Measurements from ENCODE around the gene ETFB.
A peak's percentile ranks its signal among the peaks of the same experiment; 100 is the strongest.
"Not testable (repeated sequence)": the region's sequence is repeated elsewhere in the genome, so short reads cannot be mapped to it uniquely, and the experiment has no call there.

The ETFB gene
- 3.0 to 8.7 (median 6.6) reads per million in 4 donors for total RNA-seq

DNA sequence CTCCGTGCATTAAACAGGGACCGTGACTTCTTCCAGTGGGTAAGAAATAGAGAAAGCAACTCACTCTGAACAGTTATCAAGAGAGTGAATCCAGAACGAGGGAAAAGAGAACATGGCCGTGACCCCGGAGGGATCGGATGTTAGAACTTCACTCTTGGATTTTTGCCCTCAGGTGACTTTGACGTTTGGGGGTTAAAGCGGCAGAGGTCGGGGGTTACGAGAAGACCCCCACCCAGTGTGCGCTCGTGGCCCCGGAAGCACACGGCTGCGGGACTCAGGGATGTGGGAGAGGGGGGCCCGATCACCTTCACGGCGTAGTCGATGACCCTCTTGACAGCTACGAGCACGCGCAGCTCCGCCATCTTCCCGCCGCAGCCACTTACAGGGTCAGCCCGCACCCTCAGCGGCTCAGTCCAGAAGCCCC lies at the start of gene ETFB:
Gene ETFB, minus strand, starts transcription at position 424 of the 424 bp plus-strand sequence. Its CDS starts 62 bp downstream, at position 362.
- DNase-seq = no peak

DNA sequence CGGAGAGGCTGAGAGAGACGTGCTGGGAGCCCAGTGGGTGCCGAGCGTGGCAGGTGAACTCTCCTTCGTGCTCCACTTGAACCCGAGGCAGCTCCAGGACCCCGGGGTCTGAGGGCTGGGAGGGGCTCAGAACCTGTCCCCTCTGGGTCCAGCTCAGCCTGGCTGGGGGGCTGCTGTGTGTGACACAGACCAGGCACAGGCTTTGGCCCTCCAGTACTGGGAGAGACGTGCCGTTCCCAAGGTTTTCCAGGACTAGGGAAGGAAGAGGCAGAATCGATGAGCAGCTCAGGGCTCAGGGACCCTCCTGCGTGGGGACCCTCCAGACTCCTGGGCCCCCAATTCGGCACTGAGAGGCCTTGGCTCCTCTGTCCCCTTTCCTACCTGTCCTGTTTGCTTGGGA lies 49.0 kb upstream of the ETFB start:
- no peak for DNase-seq

DNA sequence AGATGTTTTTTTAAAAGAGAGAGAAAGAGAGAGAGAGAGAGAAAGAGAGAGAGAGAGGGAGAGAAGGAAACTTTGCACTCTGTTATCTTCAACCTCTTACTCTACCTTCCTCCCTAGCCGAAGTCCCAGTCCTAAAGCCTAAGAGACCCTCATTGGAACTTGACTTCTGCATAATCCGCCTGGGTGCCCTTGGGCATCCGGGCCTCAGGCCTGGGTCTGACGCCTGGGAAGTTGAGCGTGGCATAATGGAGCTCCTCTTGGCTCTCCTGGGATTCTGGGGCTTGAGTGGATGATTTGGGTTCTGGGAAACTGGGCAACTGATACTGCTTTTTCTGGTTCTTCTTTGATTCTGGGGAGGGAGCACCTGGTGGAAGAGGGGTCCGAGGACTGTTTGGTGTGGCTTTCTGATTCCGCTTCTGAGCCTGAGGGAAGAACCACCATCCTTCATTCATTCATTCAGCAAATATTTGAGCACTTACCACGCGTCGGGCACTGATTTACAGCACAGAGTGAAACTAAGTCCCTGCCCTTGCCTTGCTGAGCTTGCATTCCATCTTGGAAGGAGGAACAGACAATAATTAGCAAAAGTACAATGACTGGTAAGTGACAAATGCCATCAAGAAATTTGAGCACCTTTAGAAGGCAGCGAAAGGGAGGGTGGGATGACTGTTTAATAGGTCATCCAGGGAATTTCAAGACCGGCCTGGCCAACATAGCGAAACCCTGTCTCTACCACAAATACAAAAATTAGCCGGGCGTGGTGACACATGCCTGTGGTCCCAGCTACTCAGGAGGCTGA lies 45.0 kb upstream of the ETFB start:
- DNase-seq = no peak

DNA sequence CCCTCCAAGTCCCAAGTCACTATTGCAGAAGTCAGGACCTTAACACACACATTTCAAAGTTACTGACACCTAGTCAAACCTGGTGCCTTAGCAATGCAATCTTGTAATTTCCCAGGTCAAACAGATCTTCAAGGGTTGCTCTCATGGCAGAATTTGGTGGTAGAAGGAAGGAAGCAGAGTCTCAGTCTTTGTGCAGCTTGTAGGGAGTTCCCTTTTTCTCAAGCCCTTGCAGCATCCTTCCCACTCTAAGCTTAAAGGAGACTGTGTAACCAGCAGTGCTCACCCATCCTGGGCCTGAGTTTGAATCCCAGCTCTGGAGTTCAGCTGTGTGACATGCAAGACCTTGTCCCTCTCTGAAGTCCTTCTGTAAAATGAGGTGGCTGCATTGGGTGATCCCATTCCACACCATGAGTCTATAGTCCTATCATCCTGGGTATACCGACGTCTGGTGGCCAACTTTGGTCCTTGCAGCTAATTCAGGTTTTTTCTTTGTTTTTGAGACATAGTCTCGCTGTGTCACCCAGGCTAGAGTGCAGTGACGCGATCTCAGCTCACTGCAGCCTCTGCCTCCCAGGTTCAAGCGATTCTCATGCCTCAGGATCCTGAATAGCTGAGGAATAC lies 41.4 kb upstream of the ETFB start:
- peak in 1 of 5 donors; percentile 27 for DNase-seq

DNA sequence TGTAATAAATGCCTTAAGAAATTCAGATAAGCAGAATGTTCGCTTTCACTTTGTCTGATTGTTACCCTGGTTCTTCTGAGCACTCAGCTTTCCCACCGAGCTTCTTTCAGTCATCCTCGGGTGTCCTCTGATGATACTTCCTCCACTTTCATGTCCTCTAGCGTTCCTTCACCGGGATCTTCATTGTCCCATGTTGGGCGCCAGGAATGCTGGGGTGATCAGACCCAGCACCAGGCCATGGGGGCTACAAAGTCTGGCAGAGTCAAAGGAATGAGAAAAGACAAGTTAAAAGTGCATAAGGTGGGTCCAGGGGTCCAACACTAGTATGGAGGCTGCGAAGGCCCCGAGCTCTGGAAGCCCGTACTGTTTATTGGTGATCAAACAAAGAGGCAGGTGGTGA lies 35.9 kb upstream of the ETFB start:
- no peak for DNase-seq

DNA sequence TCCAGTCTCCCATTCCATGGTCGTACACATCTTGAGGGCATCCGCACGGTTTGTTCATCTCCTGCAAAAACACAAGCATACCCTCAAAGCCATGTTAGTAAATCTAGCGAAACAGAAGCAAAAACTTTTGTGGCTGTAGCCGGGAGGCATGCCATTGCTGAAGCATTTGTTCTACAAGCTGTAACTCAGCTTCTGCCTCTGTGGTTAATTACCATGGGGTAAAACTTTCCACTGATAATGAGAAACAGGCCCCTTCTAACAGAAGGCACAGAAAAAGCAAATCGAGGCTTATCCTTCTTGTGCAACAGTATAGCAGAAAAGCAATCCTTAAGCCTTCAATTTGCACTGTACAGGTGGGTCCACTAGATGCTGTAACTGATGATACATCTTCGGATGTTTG lies 33.7 kb upstream of the ETFB start:
- not testable (repeated sequence) for DNase-seq

DNA sequence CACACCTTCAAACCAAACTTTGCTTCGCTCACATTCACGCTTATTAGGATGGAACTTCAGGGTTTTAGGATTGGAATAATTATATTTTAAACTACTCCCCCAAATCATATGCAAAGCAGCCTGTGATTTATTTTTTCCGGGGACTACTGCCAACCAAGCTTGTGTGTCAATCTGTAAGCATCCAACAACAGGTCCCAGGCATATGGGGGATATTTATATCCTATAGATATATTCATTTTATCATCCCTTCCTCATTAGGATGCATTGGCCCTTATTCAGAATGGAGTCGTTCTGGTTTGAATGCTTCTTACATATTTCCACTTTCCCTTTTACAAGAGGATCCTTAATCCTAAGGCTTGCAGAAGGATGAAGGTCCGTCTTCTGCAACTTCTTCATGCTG lies 33.0 kb upstream of the ETFB start:
- no peak for DNase-seq

DNA sequence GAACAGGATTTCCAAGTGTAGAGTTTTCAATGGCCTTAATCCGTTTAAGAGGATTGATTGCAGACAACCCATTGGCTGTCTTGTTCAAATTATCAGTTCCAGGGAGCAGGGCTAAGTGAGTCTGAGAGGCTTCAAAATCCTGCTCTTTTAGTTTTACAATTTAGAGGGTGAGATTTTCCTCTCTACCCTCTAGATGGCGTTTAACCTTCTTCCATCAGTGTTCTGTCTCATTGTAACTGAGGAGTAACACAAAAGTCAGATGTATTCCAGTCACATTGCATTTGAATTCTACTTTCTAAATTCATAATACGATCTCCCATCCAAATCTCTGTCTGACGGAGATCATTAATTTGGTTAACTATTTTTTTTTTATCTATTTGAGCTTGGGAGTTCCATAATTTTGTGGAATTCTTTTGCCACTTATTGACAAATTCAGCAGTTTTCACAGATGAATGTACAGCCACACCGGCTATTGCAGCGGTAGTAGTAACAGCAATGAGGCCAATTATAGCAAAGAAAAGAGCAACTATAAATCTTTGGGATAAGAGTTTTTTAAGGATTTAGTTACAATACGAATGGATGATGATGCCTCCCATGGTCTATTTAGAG lies 32.0 kb upstream of the ETFB start:
- DNase-seq = peak in 1 of 5 donors; percentile 33

DNA sequence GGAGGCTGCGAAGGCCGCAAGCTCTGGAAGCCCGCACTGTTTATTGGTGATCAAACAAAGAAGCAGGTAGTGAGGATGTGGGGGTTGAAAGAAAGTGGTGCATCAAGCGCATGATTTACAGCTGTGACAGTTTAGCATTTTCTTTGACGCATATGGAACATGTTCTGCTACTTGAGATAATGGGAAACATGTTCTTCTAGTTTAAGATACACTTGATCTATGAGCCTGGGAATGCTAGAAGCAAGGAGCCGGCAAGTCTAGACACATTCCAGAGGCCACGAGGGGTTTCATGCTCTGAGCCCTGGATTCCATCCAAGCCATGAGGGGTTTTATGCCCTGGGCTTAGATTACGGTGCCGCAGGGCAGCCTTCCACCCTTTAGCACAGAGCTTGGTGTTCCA lies 31.3 kb upstream of the ETFB start:
- DNase-seq = not testable (repeated sequence)

DNA sequence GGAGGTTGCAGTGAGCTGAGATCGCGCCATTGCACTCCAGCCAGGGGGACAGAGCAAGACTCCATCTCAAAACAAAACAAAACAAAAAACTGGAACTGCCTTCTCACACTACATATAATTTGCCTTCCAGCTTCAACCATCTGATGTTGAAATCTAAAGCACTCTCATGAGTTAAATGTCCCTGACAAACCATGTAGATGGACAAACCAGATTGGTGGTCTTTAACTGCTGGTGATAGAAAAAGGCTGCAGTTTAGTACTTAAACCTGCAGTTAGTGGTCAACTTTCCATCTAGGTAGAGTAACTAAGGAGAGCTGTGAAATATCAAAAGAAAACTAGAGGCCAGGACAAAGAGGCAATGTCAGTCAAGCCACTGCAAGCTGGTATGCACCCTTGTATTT lies 30.0 kb upstream of the ETFB start:
- DNase-seq = no peak

DNA sequence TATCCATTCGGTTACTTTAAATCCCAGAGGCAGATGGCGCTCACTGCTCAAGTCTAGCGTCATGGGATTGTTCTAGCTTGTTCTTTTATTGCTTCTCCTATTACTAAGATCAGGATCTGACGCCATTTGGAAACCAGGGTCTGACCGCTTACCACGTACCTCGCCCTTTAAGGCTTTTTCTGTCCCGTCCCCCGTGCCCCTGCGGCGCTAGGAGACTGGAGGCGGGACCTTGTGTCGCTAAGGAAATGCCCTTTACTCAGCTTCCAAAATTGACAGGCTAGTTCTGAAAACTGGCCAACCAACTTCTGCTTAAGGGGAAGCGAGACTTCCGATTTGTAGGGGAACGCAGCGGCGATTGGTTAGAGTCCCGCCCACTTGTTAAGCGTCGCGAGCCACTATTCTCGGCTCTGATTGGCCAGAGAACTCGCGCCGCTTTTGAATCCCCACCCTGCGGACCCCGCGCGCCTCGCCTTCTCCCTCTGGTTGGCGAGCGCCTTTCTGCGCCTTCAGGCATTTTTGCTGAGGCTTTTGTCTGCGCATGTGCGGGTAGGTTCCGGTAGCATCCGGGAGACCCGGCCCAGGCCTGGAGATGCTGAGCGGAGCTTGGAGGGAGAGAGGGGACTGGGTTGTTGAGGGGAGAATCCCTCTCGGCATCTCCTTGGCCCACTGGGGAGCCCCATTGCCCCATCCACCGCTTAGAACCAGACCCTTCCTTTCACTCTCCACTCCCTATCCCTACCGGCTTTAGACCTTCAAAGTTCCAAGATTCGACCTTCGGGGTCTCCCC lies 28.1 kb upstream of the ETFB start:
- DNase-seq = peak; percentile 69 to 99 (median 80)

DNA sequence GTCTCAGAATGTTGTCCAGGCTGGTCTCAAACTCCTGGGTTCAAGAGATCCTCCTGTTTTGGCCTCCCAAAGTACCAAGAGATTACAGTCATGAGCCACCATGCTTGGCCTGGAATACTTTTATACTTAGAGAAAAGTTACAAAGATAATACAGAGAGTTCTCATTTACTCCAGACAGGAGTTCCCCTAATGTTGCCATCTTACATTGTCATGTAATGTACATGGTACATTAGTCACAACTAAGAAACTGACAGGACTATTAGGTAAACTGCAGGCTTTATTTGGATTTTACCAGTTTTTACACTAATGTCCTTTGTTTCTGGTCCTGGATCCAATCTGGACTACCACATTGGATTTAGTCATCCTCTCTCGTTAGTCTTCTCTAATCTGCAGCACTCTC lies 26.5 kb upstream of the ETFB start:
- no peak for DNase-seq

DNA sequence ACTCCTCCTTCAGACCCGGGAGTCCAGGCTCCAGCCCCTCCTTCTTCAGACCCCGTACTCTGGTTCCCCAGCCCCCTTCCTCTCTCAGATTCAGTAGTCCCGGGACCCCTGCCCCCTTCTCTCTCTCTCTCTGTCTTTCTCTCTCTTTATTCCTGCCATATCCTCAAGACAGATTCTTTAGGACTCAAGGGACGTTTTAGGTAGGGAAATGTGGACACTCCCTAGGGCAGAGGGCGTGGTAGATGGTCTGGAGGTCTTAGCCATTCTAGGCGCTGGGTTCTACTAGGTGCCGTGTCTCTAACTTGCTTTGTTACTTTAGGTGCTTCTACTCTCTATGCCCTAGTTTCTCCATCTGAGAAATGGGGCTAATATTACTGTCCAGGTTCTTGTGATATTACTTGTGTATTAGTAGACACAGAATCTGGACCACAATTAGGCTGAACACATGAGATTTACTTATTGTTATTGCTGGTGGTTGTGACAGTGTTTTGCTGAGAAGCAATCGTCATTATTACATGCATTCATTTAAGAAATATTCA lies 25.0 kb upstream of the ETFB start:
- no peak for DNase-seq

DNA sequence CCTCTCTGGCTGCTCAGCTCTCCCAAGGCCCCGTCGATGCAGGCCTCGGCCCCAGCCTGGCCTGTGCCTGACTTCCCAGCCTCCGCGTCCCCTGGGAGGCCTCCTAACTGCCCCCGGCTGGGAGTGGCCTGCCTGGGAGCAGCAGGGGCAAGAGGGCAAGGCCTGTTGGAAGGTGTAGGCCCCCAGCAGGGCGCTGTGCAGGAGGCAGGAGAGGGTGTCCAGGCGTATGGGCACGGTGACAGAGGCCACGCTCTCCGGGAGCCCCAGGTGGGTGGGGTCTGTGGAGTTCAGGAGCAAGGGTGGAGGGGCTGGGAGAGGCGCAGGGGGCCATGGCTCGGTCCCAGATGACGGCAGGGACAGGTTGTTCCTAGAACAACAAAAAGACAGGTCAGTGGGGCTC lies 23.0 kb upstream of the ETFB start:
- DNase-seq = no peak

DNA sequence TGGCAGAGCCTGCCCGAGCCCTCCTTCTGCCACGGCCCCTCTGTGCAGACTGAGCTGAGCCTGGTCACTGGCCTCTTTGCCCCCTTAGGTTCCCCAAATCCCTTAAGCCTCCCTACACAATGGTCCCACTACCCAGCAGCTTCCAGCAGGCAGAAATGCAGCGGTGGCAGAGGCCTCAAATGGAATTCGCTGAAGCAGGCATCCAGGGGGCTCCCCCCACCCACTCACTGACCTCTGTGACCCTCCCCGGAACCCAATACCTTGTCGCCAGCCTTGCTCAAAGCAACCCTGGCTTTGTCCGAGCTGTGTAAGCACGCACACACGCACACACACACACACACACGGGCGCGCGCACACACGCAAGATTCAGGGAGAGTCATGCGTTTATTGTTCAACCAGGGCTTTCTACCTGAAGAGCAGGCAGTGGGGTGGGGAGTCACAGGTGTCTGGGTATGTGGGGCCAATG lies 21.8 kb upstream of the ETFB start, which contains the start of gene LIM2:
Gene LIM2, minus strand, starts transcription at position 51 of the 466 bp plus-strand sequence. CDS start 531 bp downstream, outside the sequence.
- DNase-seq = no peak

DNA sequence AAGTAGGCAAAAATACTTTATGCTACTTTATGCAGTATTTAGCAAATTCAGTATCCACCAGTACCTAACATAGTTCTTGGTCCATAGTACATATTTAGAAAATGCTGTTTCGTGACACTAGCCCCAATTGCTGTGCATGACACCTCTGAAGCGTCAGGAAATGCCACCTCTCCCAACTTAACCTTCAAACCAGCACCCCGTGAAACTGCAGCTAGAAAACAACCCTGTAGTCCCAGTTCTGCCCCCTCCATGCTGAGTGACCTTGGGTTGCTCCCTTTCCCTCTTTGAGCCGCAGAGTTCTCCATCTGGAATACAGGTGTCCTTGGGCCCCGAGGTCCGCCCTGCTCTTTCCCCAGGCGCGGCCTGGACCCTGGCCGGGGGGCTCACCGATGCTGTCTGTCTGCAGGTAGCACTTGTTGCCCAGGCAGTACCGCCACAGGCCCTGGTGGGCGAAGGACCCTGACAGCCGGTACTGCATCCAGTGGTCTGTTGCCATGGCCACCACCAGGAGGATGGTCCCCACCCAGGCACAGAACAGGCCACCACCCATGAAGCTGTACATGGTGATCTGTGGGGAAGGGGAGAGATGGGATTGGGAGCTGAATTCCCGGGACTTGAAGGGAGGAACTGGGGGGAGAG lies 20.8 kb upstream of the ETFB start:
- no peak for DNase-seq

DNA sequence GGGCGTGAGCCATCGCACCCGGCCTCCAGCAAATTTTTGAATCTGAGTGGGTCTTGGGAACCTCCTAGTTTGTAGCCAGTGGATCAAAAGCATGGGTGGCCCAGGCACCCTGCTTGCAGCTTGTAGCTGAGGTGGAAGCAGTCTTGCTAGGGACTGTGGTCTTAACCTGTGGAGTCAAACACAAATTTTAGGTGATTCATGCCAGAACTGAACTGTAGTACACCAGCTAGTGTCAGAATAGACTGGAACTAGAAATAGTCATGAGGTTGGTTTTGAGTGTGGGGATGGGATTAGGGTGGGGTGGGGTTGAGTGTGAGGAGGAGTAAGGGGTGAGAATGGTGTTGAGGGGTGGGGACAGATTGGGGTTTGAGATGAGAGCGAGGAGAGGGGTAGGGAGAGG lies 15.8 kb upstream of the ETFB start:
- no peak for DNase-seq

DNA sequence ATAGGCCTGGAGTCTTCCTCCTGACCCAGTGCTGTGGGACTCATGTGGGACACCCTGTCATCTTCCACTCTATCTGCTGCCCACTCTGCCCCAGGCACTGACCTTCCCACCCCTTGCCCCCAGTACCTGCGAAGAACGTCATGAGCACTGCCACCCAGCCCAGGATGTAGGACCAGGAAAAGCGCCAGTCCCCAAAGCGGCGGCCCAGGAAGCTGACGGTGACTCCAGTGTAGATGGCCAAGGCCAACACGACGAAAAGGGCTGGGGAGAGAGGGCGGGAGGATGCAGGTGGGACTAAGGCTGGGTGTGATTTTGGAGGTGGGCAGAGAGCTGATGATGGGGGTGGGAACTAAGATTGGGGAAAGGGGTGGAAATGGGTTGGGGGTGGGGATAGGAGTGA lies 14.2 kb upstream of the ETFB start:
- DNase-seq = no peak

DNA sequence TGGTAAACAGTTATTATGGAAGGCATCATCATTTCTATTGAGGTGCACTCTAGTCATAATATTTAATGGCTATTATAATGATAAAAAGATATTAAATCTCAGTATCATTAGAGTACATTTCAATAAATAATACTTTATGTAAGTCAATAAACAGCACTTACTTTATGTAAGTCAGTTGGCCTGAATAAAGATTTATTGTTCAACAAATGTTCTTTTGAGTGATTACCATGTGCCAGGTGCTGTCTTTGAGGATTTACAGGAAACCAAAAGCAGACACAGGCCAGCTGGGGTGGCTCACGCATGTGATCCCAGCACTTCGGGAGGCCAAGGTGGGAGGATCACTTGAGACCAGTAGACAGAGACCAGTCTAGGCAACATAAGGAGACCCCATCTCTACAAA lies 11.2 kb upstream of the ETFB start:
- no peak for DNase-seq

DNA sequence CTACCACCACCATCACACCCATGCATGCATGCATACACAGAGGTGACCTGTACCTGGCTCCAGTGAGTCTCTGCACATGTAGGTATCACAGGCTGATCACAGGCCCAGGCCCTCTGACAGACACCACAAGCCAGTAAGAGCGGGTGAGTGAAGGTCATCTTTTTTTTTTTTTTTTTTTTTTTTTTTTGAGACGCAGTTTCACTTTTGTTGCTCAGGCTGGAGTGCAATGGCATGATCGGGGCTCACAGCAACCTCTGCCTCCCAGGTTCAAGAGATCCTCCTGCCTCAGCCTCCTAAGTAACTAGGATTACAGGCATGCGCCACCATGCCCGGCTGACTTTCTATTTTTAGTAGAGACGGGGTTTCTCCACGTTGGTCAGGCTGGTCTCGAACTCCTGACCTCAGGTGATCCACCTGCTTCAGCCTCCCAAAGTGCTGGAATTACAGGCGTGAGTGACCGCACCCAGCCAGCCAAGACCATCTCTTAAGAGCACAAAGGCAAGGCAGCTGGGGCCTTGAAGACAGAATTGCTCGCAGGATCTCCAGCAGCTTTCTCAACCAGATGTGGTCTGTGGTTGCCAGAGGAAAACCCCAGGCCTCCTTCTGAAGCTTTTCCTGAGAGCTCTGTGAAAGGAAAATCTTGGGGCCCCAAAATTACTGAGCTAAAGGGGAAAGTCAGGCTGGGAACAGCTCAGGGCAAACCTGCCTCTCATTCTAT lies 9.5 kb upstream of the ETFB start:
- peak in 1 of 5 donors; percentile 21 for DNase-seq
